Activated CD4-positive, alpha-beta T cell treated with anti-CD3 and anti-CD28 coated beads, Interleukin-2, amount 50 U/mL, for 24 hours (primary cell): Measurements from ENCODE around the gene GNB1L.

Experiments used
- DNase-seq, 2 donors: peaks; one replicate each; pipeline ENCODE4 v3.0.0-alpha.2; 2020; ENCODE audit warnings: low read depth in 1 of 2, low spot score in 1 of 2

Gene GNB1L

DNA sequence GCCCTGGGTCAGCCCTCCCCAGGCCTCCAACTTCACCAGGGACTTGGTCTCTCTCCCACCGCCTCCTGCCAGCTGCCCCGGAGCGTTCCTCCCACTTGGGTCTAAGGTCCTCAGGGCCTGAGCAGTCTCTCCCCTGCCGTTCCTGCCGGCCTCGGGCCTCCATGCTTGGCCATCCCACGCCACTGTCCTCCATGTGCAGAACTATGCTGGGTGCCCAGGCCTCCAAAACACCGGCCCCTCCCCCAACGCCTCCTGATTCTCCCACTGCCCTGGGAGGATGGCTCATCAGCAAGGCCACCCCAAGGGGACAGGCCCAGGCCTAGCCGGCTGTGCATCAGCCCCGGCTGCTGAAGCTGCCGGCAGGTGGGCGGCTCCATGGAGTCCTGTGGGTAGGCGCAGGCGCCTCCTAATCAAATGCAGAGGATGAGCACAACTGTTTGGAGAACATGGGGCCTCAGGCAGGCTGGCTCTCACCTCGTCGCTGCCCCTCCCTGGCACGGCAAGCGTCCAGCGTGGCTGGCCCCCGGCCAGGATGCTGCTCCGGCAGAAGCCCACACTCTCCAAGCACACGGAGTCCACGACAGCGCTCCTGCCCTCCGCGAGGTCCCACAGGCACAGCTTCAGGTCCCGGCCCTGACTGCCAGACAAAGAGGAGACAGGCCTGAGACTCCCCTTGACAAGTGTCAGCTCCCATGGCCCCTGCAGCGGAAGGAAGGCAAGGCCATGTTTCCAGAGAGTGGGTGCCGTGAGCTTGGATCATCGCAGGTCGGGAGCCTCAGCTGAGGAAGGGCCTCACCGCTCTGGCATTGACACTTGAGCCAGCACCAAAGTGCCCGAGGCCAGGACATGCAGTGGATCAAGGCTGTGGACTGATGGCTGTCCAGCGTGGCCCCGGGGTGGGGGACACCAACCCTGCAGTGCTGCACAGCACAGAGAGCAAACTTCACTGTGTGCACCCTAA lies 42.6 kb downstream of the GNB1L start:
- no peak for DNase-seq

DNA sequence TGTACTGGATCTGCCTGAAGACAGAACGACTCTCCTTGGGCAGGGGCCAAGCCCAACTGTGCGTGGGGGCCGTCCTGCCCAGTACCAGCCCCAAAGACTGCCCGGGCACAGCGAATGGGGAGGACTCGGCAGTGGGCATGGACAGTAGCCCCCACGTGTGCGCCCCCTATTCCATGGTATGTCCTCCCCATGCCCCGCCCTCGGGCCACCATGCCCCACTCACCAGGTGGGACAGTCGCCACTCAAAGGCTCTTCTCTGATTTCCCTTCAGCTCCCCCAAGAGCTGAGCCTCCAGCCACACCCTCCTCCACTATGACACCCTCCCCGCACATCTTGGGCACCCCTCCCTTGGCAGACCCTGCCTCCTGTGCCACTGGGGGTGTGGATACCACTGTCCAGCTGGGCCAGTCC lies 43.5 kb downstream of the GNB1L start:
- DNase-seq = no peak

DNA sequence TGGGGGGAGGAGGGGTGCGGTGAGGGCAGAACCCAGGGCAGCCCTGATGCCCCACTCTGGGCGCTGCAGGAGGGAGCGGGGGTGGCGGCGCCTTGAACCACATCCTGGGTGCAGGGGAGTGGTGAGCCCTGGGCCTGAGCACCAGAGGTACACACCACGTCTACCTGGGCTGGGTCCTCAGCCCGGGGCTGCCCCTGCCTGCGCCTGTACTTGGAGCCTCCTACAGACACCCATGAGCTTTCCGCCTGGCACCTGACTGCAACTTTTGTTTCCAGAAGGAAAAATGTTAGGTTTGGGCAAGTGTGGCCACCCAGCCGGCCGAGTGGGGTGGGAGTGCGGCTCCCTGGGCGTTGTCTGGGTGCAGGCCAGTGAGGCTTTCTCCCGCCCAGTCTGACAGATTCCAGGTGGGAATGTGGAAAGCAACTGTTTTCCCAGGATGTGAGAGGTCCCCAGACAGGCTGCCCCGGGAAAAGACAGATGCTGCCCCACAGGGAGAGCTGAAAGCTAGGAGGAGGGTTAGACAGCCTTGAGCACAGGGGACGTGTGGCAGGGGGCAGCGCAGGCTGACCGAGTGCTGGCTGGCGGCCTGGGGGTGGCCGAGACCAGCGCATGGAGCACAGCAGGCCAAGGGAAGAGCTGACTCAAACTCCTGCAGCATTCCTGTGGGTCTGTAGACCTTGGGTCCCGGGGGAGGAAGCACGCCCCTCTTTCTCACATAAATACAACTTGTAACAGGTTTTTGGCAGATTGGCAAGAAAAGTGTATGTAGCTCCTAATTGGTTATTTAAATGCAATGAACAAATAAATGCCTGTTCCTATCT lies 44.1 kb downstream of the GNB1L start:
- DNase-seq = no peak

DNA sequence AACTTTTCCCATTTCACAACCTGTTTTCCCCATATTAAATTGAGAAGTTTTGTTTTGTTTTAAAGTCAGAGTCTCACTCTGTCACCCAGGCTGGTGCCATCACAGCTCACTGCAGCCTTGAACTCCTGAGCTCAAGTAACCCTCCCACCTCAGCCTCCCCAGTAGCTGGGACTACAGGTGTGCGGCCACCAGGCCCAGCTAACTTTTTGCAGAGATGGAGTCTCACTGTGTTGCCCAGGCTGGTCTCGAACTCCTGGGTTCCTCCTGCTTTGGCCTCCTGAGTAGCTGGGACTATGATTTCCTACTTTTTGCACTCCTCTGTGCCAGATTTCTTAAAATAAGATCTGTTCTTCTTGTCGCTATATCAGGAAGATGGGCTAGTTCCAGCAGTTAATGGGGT lies 44.9 kb downstream of the GNB1L start:
- DNase-seq = no peak

DNA sequence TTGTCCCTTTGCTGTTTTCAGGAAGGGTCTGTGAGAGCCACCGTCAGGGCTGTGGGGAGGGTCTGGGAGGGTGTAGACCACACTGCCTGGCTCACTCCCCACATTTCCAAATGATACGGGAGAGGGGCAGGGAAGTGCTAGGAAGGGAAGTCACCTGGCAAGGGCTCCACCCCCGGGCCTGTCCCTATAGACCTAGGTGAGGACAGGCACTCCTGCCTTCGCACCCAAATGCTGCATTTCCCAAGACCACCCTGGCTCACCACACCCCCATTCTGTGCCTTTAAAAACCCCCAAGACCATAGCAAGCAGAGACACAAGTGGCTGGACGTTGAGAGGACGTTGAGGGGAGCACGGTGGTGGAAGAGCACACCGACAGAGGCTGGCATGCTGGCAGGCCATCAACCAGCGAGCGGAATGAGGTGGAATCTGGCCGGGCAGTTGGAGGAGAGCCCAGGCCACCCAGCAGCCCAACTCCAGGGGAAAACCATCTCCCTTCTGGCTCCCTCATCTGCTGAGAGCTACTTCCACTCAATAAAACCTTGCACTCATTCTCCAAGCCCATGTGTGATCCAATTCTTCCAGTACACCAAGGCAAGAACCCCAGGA lies 45.7 kb downstream of the GNB1L start:
- DNase-seq = no peak

DNA sequence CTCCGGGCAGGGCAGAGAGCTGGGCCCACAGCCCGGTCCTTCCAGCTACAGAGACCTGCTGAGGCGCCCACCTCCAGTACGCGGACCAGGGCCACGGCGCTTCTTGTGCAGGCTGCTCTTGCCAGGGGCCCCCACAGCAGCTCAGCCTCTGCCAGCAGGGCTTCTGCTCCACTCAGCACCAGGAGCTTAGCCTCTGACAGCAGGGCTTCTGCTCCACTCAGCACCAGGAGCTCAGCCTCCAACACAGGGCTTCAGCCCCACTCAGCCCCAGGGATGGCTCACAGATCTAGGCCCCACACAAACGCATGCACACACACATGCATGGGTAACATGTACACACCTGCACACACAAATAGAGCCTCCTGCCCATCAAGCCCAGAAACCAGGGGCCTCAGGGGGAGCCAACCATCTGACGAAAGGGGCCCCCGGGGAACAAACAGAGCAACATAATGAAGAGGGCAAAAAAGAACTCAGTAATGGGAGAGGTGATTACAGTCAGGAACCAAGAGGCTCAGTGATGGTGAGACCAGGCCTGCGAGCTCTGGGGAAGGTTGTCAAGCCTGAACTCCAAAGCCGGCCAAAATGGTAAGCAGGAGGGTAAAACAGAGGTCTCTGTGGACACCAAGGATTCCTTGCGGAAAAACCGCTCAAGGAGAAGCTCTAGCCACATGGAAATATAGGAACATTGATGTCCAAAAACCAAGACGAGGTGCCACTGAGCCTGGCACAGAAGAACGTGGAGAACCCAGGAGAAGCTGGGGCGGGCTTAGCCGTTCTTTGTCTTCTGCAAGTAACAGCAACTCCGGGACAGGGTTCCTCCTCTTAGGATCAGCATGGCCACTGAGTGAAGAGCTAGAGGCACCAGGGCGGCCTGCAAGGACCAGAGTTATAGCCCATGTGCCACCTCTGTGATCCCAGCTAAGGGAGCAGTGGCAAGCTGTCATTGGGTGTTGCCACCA lies 46.5 kb downstream of the GNB1L start:
- DNase-seq = no peak

DNA sequence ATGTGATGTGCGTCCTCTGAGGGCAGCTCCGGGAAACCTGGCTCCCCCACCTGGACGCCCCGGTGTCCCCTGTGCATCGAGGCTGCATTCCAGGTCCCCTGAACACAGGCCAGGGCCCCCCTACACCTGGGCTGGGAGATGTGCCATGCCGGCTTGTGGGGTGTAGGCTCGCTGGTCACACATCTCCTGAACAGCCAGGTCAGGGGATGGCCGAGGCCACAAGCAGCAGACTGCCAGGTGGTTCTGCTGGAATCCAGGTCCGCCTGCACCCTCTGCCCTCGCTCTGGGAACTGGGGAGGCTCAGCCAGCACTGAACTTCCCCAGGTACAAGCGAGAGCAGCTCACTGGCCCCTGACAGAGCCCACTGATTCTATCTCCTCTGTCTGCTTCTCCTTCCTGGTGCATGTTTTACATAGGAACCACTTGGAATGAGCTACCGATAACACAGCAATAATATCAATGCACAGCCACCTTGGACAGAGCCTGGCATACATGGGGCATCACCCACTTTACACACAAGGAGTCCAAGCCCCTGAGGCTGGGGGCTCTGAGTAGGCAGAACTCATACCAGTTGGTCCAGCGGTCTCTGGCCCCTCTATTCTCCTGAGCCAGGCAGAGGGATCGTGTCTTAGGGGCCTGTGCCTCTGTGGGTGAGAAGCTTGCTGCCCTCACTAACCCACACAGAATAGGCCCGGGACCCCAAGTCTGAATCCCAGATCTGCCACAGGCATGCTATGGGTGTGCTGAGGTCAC lies 47.3 kb downstream of the GNB1L start:
- DNase-seq = no peak

DNA sequence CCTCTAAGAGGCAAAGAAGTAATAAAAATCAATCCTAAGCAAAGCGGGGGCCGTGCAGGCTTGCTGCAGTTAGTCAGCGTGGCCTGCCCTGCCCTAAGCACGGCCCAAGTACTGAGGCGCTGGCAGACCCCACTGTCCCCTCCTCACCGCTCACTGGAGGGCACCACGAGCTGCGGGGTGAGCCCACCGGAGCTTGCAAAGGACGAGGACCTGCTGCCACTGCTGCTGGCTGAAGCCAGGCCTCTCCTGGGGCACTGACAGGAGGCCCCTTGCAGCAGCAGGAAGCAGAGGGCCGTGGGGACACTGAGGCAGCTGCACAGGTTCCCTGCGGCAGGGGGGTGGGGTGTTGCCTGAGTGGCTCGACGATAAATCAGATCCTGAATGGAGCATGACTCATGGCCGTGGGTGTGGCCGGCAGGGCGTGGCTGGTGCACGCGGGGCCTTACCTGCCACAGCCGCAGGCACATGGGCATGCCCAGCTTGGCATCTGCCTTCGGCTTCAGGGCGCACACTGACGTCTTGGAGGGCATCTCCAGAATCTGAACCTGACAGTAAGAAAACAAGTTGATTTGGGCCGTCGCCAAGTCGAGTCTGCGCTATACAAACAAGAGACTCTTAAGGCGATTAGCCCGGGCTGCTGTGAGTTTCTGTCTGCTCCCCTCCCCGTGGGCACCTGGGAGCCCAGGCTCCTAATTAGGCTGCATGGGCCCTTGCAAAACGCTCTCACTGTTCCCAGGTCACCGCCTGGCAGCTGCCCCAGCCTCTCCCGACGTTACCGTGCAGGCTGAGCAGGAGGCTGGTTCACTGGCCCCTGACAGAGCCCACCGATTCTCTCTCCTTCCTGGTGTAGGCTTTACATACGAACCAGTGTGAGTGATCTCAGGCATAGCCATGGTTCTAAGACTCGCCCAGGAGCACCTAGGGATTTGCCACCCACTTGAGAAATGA lies 48.2 kb downstream of the GNB1L start:
- no peak for DNase-seq

DNA sequence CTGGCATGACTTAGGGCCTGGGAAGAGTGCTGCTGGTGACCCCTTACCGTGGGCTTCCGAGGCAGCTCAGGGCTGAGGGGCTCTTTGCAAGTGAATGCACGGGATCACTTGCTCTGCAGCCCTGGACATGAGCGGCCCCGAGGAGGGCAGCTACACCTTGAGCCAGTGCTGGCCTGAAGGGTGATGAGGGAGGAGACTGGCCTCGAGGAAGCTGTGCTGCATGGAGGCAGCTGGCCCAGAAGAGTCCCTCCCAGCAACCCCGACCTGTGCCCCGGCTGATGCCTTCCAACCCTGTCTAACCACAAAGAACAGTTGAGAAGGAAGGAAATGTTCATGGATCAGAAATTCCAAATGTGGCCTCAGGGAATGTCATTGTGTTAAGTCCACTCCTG lies 48.9 kb downstream of the GNB1L start:
- DNase-seq = no peak

DNA sequence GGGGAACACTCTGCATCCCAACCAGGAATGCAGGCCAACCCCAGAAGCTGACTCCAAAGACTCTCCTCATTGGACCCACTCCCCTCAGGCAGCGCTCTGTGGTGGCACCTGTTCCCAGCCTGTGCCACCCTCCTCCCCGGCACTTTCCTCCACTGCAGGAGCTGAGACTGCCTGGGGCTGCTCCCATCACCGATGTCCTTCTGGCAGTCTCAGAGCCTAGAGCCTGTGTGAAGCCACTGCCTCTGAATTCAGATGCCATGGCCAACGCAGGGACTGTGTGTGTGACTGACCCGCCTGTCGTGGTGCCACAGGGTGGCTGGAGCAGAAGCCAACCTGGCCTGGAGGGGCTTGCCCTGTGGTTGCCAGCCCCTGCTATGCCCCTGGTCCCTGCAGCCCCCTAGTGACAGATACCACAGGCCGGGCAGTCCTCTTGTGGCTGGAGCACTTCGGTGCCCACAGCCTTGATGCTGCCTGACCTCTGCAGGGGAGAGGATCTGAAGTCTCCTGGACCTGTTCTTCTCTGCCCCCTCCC lies 50.9 kb downstream of the GNB1L start:
- no peak for DNase-seq

DNA sequence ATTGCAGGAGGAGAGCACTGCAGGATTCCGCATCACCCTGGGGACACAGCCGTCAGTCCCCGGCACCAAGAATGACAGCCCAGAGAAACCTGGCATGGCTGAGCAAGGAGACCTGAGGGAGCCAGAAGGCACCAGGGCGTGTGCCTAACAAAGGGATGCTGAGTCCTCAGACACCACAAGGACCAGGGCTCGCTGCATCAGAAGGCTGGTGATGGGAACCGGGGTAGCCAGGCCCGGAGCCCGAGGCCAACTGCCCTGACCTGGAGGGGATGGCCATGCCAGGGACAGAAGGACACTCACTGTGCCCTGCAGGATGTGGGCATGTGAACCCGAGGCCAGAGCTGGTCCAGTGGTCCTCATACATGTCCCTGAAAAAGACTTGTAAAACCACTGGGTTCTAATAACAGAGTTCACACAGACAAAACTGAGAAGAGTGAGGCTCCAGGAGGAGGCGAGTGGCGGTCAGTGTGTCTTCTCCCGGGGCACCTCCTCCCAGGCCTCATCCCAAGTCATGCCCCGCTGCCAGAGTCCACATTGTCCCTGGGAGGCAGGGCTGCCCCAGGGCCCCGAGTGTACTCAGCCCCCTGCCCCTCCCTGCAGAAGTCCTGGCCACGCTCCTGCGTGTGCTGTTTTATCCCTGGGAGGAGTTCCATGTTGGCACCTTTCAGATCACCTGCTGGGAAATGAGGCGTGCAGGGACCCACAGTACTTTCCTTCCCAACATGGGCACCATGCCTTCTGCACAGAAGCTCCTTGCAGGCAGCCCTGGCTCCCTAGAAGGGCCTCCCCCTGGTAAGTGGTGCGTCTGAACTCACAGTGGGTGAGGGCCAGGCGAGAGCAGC lies 51.6 kb downstream of the GNB1L start:
- no peak for DNase-seq

DNA sequence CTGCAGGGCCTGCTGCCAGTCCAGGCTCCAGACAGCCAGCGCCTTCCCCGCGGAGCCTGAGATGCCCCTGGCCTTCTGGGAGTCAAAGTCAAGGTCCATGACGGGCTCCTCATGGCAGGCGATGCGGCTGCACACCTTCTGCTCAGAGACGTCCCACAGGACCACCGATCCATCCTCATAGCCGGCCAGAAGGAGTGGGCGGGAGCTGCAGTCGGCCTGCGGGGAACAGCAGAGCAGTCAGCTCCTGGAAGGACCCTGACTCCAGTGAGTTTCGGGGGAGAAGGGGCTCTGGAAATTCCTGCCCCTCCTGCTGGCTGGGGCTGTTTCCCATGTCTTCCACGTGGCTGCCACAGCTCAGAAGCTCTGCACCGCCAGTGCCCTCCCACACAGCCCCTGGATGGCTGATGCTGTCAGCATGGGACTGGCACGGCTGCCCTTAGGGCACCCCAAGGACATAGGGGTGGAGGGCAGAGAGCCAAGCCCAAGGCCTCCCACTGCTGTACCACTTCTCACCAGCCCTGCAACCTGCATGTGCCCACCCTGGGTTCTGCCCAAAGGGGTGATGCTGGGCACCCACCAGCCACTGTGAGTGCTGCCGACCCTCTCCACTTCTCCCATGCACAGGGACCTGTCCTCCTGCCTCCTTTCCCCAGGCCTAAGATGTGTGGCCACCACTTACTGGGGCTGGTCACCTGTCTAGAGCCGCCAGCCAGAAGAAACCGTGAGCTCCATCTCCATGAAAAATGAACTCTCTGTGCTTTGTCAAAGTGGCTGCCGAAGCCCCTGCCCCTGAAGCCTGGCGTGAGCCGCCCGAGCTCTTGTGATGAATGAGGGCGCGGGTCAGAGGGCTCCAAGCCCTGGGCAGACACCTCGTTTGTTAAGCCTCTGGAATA lies 52.4 kb downstream of the GNB1L start:
- DNase-seq = no peak

DNA sequence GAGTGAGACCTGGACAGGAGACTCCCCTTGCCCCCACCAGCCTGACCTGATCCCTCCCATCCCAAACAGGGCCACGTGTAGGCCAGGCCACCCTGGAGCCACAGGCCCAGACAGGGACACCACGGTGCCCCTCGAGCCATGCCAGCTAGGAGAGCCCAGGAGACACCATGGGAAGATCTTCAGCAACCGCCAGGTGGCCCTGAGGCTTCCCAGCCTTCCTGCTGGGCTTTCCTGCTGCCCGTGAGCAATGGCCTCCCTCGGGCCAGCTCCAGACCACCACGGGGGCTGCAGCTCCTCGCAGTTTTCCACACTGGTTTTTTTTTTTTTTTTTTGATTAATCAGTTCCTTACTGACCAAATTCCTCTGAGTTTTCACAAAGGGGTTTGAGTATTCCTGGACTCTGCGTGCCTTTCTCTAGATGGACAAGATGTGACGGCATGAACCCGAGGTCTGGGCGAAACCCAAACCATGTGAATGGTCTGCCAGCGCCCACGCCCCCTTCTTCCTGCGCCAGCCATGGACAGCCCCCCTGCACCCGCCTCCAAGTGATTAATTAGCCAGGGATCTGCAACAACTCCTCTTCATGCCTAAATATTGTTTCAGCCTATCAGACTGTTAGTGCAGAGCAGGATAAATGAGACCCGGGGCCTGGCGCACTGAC lies 53.2 kb downstream of the GNB1L start:
- DNase-seq = no peak

DNA sequence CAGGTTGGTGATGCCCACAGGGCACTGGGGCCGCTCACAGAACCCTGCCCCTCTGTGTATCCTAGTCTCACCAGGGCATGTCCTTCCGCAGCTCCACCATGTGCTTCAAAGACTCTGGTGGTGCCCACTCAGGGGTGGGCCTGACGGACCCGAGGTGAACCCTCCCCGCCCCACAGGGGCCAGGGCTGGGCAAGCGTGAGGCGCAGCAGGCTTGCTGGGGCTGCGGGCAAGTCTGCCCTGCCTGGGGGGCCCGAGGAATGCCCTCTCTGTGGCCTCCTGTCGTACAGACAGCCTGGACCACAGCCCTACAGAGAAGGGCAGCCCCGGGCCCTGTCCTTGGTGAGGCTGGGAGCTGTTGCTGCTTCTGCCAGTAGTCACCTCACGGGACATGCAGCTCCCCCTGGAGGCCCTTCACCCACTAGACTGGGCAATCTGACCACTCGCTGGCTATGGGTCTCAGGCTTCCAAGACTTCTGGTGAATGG lies 53.9 kb downstream of the GNB1L start:
- DNase-seq = no peak

DNA sequence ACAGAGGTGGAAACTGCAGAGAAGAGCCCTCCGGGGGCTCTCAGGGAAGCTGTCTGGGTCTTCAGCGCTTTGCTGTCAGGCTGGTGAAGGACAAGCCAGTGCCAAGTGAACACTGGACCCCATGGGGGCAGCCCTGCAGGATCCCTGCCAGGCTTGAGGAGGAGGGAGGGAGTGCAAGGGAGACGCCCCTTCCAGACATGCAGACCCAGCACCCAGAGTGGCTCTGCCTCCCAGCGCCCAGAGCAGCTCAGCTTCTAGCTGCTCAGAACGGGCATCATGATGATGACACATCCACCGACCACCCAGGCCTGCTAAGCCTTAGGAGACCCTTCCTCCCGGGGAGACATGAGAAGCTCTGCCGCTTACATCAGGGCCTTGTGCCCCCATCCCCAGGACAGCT lies 54.4 kb downstream of the GNB1L start:
- no peak for DNase-seq
